Ishikawa (cell line): ENCODE measurements around the gene SETDB1.

Experiments used
- FOXM1 ChIP-seq: IDR thresholded peaks from 2 replicates; pipeline ENCODE4 v1.6.1; 2012; ENCODE audit warnings: low read depth, borderline replicate concordance
- NFIC ChIP-seq: IDR thresholded peaks from 2 replicates; pipeline ENCODE4 v1.6.1; 2012
- TCF12 ChIP-seq: IDR thresholded peaks from 2 replicates; pipeline ENCODE4 v1.6.1; 2012; ENCODE audit warnings: low read depth

- TF ChIP-seq FOXM1: no peak
- TF ChIP-seq TCF12: no peak
- no peak for TF ChIP-seq NFIC
Observed at GRCh38 chr1:150968491-150968890, 42.3 kb downstream of the SETDB1 start.
